ENCODE results near the gene DCTPP1.
A peak's percentile ranks its signal among the peaks of the same experiment; 100 is the strongest.
"Not testable (repeated sequence)": the region's sequence is repeated elsewhere in the genome, so short reads cannot be mapped to it uniquely, and the experiment has no call there.

DCTPP1 gene

GRCh38 chr16:30398661-30399434 is 31.0 kb downstream of the DCTPP1 start:
- no peaks in the 10 kb centered on the region for H3K27me3 Mint-ChIP-seq
- peaks cover 29 to 36% of the 10 kb centered on the region in 2 donors for H3K4me1 Mint-ChIP-seq (ENCODE audit: low read depth in 2 of 2)
- H3K9me3 Mint-ChIP-seq = no peaks in the 10 kb centered on the region
- H3K36me3 Mint-ChIP-seq (ENCODE audit: insufficient read depth) = peaks cover 16% of the 10 kb centered on the region
- ATAC-seq (replicated peaks) = no peak
- DNase-seq = no peak
- peak overlapping the region in 1 of 2 donors; percentile 72 for H3K27ac Mint-ChIP-seq
- peak overlapping the region; percentile 86 to 87 for H3K4me3 Mint-ChIP-seq

GRCh38 chr16:30397776-30398660 is 31.8 kb downstream of the DCTPP1 start:
- no peak for DNase-seq
- no peak for ATAC-seq (replicated peaks)
- Mint-ChIP-seq H3K4me1 (ENCODE audit: low read depth in 2 of 2) (peaks cover 29 to 36% of the 10 kb centered on the region in 2 donors), H3K27ac (peak overlapping the region in 1 of 2 donors; percentile 62), H3K4me3 (peak overlapping the region in 1 of 2 donors; percentile 17), H3K36me3 (ENCODE audit: insufficient read depth) (peaks cover 16% of the 10 kb centered on the region), H3K9me3 (no peaks in the 10 kb centered on the region), H3K27me3 (no peaks in the 10 kb centered on the region)

GRCh38 chr16:30397056-30397455 is 32.8 kb downstream of the DCTPP1 start:
- Mint-ChIP-seq H3K27me3 (no peaks in the 10 kb centered on the region), H3K4me1 (ENCODE audit: low read depth in 2 of 2) (peaks cover 29 to 36% of the 10 kb centered on the region in 2 donors), H3K4me3 (peak overlapping the region; percentile 67 to 83), H3K27ac (peak overlapping the region in 1 of 2 donors; percentile 62), H3K9me3 (no peaks in the 10 kb centered on the region), H3K36me3 (ENCODE audit: insufficient read depth) (peaks cover 16% of the 10 kb centered on the region)
- DNase-seq (no peak), ATAC-seq (replicated peaks) (no peak)

- Mint-ChIP-seq H3K4me1 (ENCODE audit: low read depth in 2 of 2) (peaks cover 29 to 36% of the 10 kb centered on the region in 2 donors), H3K27ac (peak overlapping the region in 1 of 2 donors; percentile 62), H3K4me3 (peak overlapping the region; percentile 67 to 83), H3K36me3 (ENCODE audit: insufficient read depth) (peaks cover 16% of the 10 kb centered on the region)
- not testable (repeated sequence) for DNase-seq; ATAC-seq (replicated peaks); H3K9me3 Mint-ChIP-seq; H3K27me3 Mint-ChIP-seq
Measured at GRCh38 chr16:30396627-30397026, 33.2 kb downstream of the DCTPP1 start.

GRCh38 chr16:30395992-30396585 is 33.7 kb downstream of the DCTPP1 start:
- H3K27ac Mint-ChIP-seq = peak overlapping the region in 1 of 2 donors; percentile 70
- H3K9me3 Mint-ChIP-seq = no peaks in the 10 kb centered on the region
- H3K27me3 Mint-ChIP-seq = no peaks in the 10 kb centered on the region
- ATAC-seq (replicated peaks) = no peak
- peaks cover 29 to 33% of the 10 kb centered on the region in 2 donors for H3K4me1 Mint-ChIP-seq (ENCODE audit: low read depth in 2 of 2)
- no peak for DNase-seq
- peaks cover 14% of the 10 kb centered on the region for H3K36me3 Mint-ChIP-seq (ENCODE audit: insufficient read depth)
- peak overlapping the region; percentile 67 to 83 for H3K4me3 Mint-ChIP-seq

- H3K27ac Mint-ChIP-seq = peak within 1 kb of the TSS; percentile 73 to 77
- peak; percentile 77 for ATAC-seq (replicated peaks)
- H3K36me3 Mint-ChIP-seq (ENCODE audit: insufficient read depth) = peaks cover 13% of the 10 kb centered on the region
- H3K4me3 Mint-ChIP-seq = peak within 1 kb of the TSS; percentile 67 to 83
- peak; percentile 31 to 45 (median 43) for DNase-seq
- no peaks in the 10 kb centered on the region for H3K9me3 Mint-ChIP-seq
- peaks cover 28 to 30% of the 10 kb centered on the region in 2 donors for H3K4me1 Mint-ChIP-seq (ENCODE audit: low read depth in 2 of 2)
- H3K27me3 Mint-ChIP-seq = no peaks in the 10 kb centered on the region
Measured at GRCh38 chr16:30395155-30395991, 34.5 kb downstream of the DCTPP1 start, which contains the start of gene ZNF48. ZNF48 (plus strand) TSS chr16:30395420; CDS start chr16:30395795, 375 bp downstream.

- ATAC-seq (replicated peaks) = no peak
- H3K4me3 Mint-ChIP-seq = peak overlapping the region; percentile 67 to 83
- H3K27me3 Mint-ChIP-seq = no peaks in the 10 kb centered on the region
- peaks cover 8% of the 10 kb centered on the region for H3K36me3 Mint-ChIP-seq (ENCODE audit: insufficient read depth)
- H3K27ac Mint-ChIP-seq = peak overlapping the region; percentile 73 to 77
- peaks cover 23 to 24% of the 10 kb centered on the region in 2 donors for H3K4me1 Mint-ChIP-seq (ENCODE audit: low read depth in 2 of 2)
- no peak for DNase-seq
- no peaks in the 10 kb centered on the region for H3K9me3 Mint-ChIP-seq
Measured at GRCh38 chr16:30394592-30395154, 35.2 kb downstream of the DCTPP1 start.

GRCh38 chr16:30383521-30383920 is 46.3 kb downstream of the DCTPP1 start:
- Mint-ChIP-seq H3K4me3 (peak overlapping the region; percentile 97 to 100), H3K27me3 (no peaks in the 10 kb centered on the region), H3K27ac (peak overlapping the region; percentile 97 to 100), H3K9me3 (no peaks in the 10 kb centered on the region), H3K4me1 (ENCODE audit: low read depth in 2 of 2) (peaks cover 38 to 49% of the 10 kb centered on the region in 2 donors), H3K36me3 (ENCODE audit: insufficient read depth) (peaks cover 20% of the 10 kb centered on the region)
- no peak for DNase-seq
- ATAC-seq (replicated peaks) = no peak

- H3K27ac Mint-ChIP-seq = peak within 1 kb of the TSS; percentile 97 to 100
Measured at GRCh38 chr16:30382111-30382881, 47.5 kb downstream of the DCTPP1 start, which contains the start of gene SEPTIN1. SEPTIN1 (minus strand) TSS chr16:30382561; CDS start chr16:30382542, 19 bp downstream.

GRCh38 chr16:30381291-30382041 is 48.4 kb downstream of the DCTPP1 start:
- Mint-ChIP-seq H3K36me3 (ENCODE audit: insufficient read depth) (peaks cover 29% of the 10 kb centered on the region), H3K9me3 (no peaks in the 10 kb centered on the region), H3K4me3 (peak overlapping the region; percentile 97 to 100), H3K4me1 (ENCODE audit: low read depth in 2 of 2) (peaks cover 53 to 63% of the 10 kb centered on the region in 2 donors), H3K27me3 (no peaks in the 10 kb centered on the region), H3K27ac (peak overlapping the region; percentile 97 to 100)
- DNase-seq (no peak), ATAC-seq (replicated peaks) (no peak)

More at GRCh38 chr16:30382111-30382881, 47.5 kb downstream of the DCTPP1 start, which contains the start of gene SEPTIN1:
- ATAC-seq (replicated peaks) = peak; percentile 42
- DNase-seq = peak; percentile 67 to 75 (median 71)
- H3K27me3 Mint-ChIP-seq = no peaks in the 10 kb centered on the region
- H3K4me1 Mint-ChIP-seq (ENCODE audit: low read depth in 2 of 2) = peaks cover 50 to 59% of the 10 kb centered on the region in 2 donors
- no peaks in the 10 kb centered on the region for H3K9me3 Mint-ChIP-seq
- H3K36me3 Mint-ChIP-seq (ENCODE audit: insufficient read depth) = peaks cover 29% of the 10 kb centered on the region
- peak within 1 kb of the TSS; percentile 97 to 100 for H3K4me3 Mint-ChIP-seq

GRCh38 chr16:30380803-30381208 is 49.0 kb downstream of the DCTPP1 start:
- no peaks in the 10 kb centered on the region for H3K27me3 Mint-ChIP-seq
- H3K36me3 Mint-ChIP-seq (ENCODE audit: insufficient read depth) = peaks cover 29% of the 10 kb centered on the region
- H3K27ac Mint-ChIP-seq = peak overlapping the region; percentile 97 to 100
- DNase-seq (no peak), ATAC-seq (replicated peaks) (no peak)
- peaks cover 53 to 63% of the 10 kb centered on the region in 2 donors for H3K4me1 Mint-ChIP-seq (ENCODE audit: low read depth in 2 of 2)
- H3K4me3 Mint-ChIP-seq = peak overlapping the region; percentile 97 to 100
- no peaks in the 10 kb centered on the region for H3K9me3 Mint-ChIP-seq

All from effector memory CD8-positive, alpha-beta T cell (primary cell).